ENCODE results near the gene CEMIP2.

CEMIP2 gene

GRCh38 chr9:71637375-71637774, 130.9 kb downstream of the CEMIP2 start:
- no peak for DNase-seq

GRCh38 chr9:71636143-71636839, 132.0 kb downstream of the CEMIP2 start:
- no peak for DNase-seq

GRCh38 chr9:71634752-71635151, 133.6 kb downstream of the CEMIP2 start:
- no peak for DNase-seq

Measured in NCI-H1694 treated with DMSO at 0.1 percent for 48 hours (cell line).